ENCODE results near the gene PYGO1. TPM values are rescaled to one million over a fixed set of nuclear protein-coding genes. Genes with fewer than 3 reads are reported as not detected.

The PYGO1 gene, protein sequence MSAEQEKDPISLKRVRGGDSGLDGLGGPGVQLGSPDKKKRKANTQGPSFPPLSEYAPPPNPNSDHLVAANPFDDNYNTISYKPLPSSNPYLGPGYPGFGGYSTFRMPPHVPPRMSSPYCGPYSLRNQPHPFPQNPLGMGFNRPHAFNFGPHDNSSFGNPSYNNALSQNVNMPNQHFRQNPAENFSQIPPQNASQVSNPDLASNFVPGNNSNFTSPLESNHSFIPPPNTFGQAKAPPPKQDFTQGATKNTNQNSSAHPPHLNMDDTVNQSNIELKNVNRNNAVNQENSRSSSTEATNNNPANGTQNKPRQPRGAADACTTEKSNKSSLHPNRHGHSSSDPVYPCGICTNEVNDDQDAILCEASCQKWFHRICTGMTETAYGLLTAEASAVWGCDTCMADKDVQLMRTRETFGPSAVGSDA
- 5.9 to 8.4 TPM (median 6.7 TPM) in 5 replicates for total RNA-seq (2022; extraction: Qiagen RNA extraction)

DNA sequence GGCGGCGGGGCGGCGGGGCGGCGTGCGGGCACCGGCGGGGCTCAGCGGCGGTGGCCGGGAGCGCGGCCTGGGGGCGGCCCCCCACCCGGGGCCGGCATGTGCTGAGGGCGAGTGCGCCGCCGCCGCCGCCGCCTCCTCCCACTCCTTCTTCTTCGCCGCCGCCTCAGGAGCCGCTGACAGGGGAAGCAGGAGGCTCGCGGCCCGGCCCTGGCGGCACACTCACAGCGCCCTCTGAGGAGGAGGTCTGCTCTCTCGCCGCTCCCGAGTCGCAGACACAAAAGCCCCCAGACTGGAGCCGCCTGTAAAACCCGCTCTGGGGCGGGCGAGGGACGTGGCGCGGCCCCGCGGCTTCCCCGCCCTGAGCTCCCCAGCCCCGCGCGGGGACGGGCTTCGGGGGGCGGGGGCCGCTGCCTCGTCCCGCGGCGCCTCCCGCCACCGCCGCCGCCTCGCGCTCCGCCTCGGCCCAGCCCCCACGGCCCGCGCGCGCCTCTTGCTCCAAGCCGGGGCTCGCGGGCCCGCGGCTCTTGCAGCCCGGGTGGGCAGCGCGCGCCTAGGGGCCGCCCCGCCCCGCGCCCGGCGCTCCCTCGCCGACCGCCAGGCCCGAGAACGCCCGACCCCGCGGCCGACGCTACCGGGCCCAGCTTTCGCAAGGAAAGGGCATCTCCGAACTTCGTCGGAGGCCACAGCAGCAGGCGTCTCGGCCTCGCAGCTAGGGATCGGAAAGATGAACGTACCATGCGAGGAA lies at the start of gene PYGO1:
TSS of gene PYGO1 (minus strand) at position 276 of the 745 bp plus-strand sequence. CDS start 462 bp downstream, outside the sequence.

Other genes with a start within 250 kb of the PYGO1 start
- 33.3 to 40.2 TPM (median 38.0 TPM) in 5 replicates for gene CCPG1, start 180.0 kb downstream of the PYGO1 start, total RNA-seq (2022; extraction: Qiagen RNA extraction)
- gene PIERCE2, start 179.8 kb downstream of the PYGO1 start, total RNA-seq (2022; extraction: Qiagen RNA extraction), result 3.9 to 5.0 TPM (median 4.2 TPM) in 5 replicates
- gene DNAAF4, start 80.1 kb downstream of the PYGO1 start, total RNA-seq (2022; extraction: Qiagen RNA extraction), result 8.4 to 9.8 TPM (median 9.4 TPM) in 5 replicates
- 10.0 to 11.3 TPM (median 10.5 TPM) in 5 replicates for gene PRTG, start 154.8 kb upstream of the PYGO1 start, total RNA-seq (2022; extraction: Qiagen RNA extraction)

Measured in A549 treated with Mapracorat at 1 μM for 4 hours (cell line).